Measurements from ENCODE around the gene CCNE1. TPM values are rescaled to one million over a fixed set of nuclear protein-coding genes. Genes with fewer than 3 reads are reported as not detected.

Gene CCNE1
- total and polyA plus RNA-seq, 10 of the 15 experiments (the other 5 are each of a cell fraction or from before 2014, with no cell fraction given) = 6.3 to 44.2 (median 35.8) TPM

DNA sequence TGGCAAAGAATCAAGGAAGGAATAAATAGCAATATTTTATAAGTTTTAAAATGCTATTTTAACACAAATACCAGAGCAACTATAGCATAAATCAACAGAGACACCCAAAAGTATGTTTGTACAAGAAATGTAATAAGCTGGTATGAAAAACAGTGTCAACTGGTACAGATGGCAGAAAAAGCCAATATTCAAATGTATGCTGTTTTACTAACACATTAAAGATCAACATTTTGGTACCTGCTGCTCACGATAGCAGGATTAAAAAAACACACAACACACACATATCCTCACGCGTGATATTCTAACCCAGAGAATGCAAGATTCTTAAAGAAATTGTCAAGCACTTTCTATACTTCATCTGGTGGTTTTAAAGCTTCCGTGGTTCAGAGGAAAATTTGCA is 48.6 kb upstream of the CCNE1 start:
- no TSS peak for BruUV-seq (replicated peaks)
- Histone ChIP-seq H3K4me2 (ENCODE audit: control insufficient read depth, insufficient read depth) (no peak overlapping the region), H3K9ac (ENCODE audit: control insufficient read depth, insufficient read depth, low read length) (no peak overlapping the region), H4K20me1 (ENCODE audit: control insufficient read depth, insufficient read depth) (no peaks in the 10 kb centered on the region), H3K27me3 (replicated peaks in 1 of 2; ENCODE audit: control insufficient read depth in 2 of 2, insufficient read depth in 2 of 2, low read length in 1 of 2) (no peaks in the 10 kb centered on the region), H3K9me3 (replicated peaks; ENCODE audit: control insufficient read depth, insufficient read depth, low read length) (no peaks in the 10 kb centered on the region), H3K27ac (ENCODE audit: control insufficient read depth, insufficient read depth) (no peak overlapping the region), H3K79me2 (ENCODE audit: control insufficient read depth, insufficient read depth, low read length) (no peaks in the 10 kb centered on the region), H2AFZ (ENCODE audit: control insufficient read depth, low read depth, low read length) (no peak overlapping the region), H3K4me1 (ENCODE audit: control insufficient read depth, insufficient read depth, low read length) (no peaks in the 10 kb centered on the region), H3K36me3 (ENCODE audit: control insufficient read depth in 2 of 2, insufficient read depth in 2 of 2, low read length in 1 of 2) (no peaks in the 10 kb centered on the region), H3K4me3 (no peak overlapping the region)
- FAIRE-seq = no peak
- no peak for ATAC-seq
- SMC1A ChIA-PET (ENCODE audit: uncharacterized antibody, unreplicated experiment) = no interaction called here
- in situ Hi-C loops (cut with MboI) = no loop called here
- intact Hi-C loops (cut with micrococcal nuclease; ENCODE audit: unreplicated experiment) = loop anchor here (5.0 kb wide), 1 partner anchor 49 kb away; the partner anchor contains the start of gene CCNE1
- RAD21 ChIA-PET (ENCODE audit: unreplicated experiment) = no interaction called here
- POLR2A ChIA-PET = no interaction called here
- whole genome bisulfite sequencing (ENCODE audit: insufficient coverage, insufficient replicate concordance, low lambda C conversion rate, missing lambda C conversion rate) = 0% methylated on average over 4 of the region's 4 CpGs
- CTCF ChIA-PET = interaction anchor here (1.4 to 1.9 kb wide), 2 partner anchors 22 to 98 kb away, joined by 4 read pairs; partner anchors contain the start of gene PLEKHF1
- DNase-seq (ENCODE audit: low read depth, low spot score) = no peak
- TF ChIP-seq BMI1 (IDR thresholded peaks at IDR 0.05; ENCODE audit: borderline replicate concordance) (no peak), CEBPB (IDR thresholded peaks at IDR 0.05; ENCODE audit: borderline replicate concordance in 1 of 2, low read depth in 2 of 2, low read length in 2 of 2) (no peak), CHD1 (IDR thresholded peaks at IDR 0.05; ENCODE audit: low read depth, low read length) (no peak), SRF (IDR thresholded peaks at IDR 0.05; ENCODE audit: low read depth in 2 of 2, low read length in 2 of 2) (no peak), PAX5 (IDR thresholded peaks at IDR 0.05; ENCODE audit: borderline replicate concordance, low read depth, low read length) (no peak), STAT3 (IDR thresholded peaks at IDR 0.05; ENCODE audit: low read depth, low read length) (no peak), CREM (IDR thresholded peaks at IDR 0.05; ENCODE audit: low read depth) (no peak), KDM1A (IDR thresholded peaks at IDR 0.05; ENCODE audit: borderline replicate concordance) (no peak), ZNF622 (IDR thresholded peaks at IDR 0.05) (no peak), RAD51 (IDR thresholded peaks at IDR 0.05) (no peak), SUPT20H (IDR thresholded peaks at IDR 0.05; ENCODE audit: borderline replicate concordance, control insufficient read depth, low read depth, low read length) (no peak)
- TF ChIP-seq, protein P1, sequence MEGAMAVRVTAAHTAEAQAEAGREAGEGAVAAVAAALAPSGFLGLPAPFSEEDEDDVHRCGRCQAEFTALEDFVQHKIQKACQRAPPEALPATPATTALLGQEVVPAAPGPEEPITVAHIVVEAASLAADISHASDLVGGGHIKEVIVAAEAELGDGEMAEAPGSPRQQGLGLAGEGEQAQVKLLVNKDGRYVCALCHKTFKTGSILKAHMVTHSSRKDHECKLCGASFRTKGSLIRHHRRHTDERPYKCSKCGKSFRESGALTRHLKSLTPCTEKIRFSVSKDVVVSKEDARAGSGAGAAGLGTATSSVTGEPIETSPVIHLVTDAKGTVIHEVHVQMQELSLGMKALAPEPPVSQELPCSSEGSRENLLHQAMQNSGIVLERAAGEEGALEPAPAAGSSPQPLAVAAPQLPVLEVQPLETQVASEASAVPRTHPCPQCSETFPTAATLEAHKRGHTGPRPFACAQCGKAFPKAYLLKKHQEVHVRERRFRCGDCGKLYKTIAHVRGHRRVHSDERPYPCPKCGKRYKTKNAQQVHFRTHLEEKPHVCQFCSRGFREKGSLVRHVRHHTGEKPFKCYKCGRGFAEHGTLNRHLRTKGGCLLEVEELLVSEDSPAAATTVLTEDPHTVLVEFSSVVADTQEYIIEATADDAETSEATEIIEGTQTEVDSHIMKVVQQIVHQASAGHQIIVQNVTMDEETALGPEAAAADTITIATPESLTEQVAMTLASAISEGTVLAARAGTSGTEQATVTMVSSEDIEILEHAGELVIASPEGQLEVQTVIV (IDR thresholded peaks at IDR 0.05; ENCODE audit: borderline replicate concordance, partially characterized antibody) = no peak
- TF ChIP-seq, protein P2, sequence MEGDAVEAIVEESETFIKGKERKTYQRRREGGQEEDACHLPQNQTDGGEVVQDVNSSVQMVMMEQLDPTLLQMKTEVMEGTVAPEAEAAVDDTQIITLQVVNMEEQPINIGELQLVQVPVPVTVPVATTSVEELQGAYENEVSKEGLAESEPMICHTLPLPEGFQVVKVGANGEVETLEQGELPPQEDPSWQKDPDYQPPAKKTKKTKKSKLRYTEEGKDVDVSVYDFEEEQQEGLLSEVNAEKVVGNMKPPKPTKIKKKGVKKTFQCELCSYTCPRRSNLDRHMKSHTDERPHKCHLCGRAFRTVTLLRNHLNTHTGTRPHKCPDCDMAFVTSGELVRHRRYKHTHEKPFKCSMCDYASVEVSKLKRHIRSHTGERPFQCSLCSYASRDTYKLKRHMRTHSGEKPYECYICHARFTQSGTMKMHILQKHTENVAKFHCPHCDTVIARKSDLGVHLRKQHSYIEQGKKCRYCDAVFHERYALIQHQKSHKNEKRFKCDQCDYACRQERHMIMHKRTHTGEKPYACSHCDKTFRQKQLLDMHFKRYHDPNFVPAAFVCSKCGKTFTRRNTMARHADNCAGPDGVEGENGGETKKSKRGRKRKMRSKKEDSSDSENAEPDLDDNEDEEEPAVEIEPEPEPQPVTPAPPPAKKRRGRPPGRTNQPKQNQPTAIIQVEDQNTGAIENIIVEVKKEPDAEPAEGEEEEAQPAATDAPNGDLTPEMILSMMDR (IDR thresholded peaks at IDR 0.05 in 2 of 3, conservative IDR thresholded peaks at IDR 0.05 in 1 of 3; ENCODE audit: control insufficient read depth in 2 of 3, extremely low read depth in 1 of 3, insufficient read depth in 1 of 3, low read depth in 3 of 3, low read length in 3 of 3) = no peak
- TF ChIP-seq, protein P3, sequence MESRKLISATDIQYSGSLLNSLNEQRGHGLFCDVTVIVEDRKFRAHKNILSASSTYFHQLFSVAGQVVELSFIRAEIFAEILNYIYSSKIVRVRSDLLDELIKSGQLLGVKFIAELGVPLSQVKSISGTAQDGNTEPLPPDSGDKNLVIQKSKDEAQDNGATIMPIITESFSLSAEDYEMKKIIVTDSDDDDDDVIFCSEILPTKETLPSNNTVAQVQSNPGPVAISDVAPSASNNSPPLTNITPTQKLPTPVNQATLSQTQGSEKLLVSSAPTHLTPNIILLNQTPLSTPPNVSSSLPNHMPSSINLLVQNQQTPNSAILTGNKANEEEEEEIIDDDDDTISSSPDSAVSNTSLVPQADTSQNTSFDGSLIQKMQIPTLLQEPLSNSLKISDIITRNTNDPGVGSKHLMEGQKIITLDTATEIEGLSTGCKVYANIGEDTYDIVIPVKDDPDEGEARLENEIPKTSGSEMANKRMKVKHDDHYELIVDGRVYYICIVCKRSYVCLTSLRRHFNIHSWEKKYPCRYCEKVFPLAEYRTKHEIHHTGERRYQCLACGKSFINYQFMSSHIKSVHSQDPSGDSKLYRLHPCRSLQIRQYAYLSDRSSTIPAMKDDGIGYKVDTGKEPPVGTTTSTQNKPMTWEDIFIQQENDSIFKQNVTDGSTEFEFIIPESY (IDR thresholded peaks at IDR 0.05) = no peak
- TF ChIP-seq, protein P4, sequence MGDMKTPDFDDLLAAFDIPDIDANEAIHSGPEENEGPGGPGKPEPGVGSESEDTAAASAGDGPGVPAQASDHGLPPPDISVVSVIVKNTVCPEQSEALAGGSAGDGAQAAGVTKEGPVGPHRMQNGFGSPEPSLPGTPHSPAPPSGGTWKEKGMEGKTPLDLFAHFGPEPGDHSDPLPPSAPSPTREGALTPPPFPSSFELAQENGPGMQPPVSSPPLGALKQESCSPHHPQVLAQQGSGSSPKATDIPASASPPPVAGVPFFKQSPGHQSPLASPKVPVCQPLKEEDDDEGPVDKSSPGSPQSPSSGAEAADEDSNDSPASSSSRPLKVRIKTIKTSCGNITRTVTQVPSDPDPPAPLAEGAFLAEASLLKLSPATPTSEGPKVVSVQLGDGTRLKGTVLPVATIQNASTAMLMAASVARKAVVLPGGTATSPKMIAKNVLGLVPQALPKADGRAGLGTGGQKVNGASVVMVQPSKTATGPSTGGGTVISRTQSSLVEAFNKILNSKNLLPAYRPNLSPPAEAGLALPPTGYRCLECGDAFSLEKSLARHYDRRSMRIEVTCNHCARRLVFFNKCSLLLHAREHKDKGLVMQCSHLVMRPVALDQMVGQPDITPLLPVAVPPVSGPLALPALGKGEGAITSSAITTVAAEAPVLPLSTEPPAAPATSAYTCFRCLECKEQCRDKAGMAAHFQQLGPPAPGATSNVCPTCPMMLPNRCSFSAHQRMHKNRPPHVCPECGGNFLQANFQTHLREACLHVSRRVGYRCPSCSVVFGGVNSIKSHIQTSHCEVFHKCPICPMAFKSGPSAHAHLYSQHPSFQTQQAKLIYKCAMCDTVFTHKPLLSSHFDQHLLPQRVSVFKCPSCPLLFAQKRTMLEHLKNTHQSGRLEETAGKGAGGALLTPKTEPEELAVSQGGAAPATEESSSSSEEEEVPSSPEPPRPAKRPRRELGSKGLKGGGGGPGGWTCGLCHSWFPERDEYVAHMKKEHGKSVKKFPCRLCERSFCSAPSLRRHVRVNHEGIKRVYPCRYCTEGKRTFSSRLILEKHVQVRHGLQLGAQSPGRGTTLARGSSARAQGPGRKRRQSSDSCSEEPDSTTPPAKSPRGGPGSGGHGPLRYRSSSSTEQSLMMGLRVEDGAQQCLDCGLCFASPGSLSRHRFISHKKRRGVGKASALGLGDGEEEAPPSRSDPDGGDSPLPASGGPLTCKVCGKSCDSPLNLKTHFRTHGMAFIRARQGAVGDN (IDR thresholded peaks at IDR 0.05) = no peak
